BJ (cell line): ENCODE results near the gene HTATIP2. TPM values are rescaled to one million over a fixed set of nuclear protein-coding genes. Genes with fewer than 3 reads are reported as not detected.

Experiments
- CTCF ChIA-PET: fragments of 350-600 bp; formaldehyde crosslinking; extraction: SDS; loops from one replicate; lab custom pipeline; 2021; ENCODE audit warnings: antibody characterized with exemption, inconsistent platforms; lab: Yijun Ruan, JAX
- POLR2A ChIA-PET: fragments of 300-600 bp; sonication (Branson Sonifier 250); formaldehyde crosslinking; extraction: SDS; loops from one replicate; lab custom pipeline; 2021; ENCODE audit warnings: antibody characterized with exemption; lab: Charles Lee
- DNase-seq: peaks from one replicate; pipeline ENCODE4 v3.0.0-alpha.2; 2011; ENCODE audit warnings: low read depth
- H3K27me3 ChIP-seq: 2 replicates; pipeline ENCODE4 v1.6.0; 2011; ENCODE audit warnings: low read length; ENCODE audit not compliant: control insufficient read depth, insufficient read depth
- H3K36me3 ChIP-seq: 2 replicates; pipeline ENCODE4 v1.5.1; 2011; ENCODE audit warnings: low read length; ENCODE audit not compliant: control insufficient read depth, insufficient read depth
- H3K4me3 ChIP-seq: 2 replicates; pipeline ENCODE4 v1.5.1; 2011; ENCODE audit warnings: low read depth, mild to moderate bottlenecking, control low read depth, low read length
- polyA plus RNA-seq: library from polyadenylated mRNA; depleted of rRNA; stranded (reverse); fragments of >200 nt; gene quantifications from 2 replicates; pipeline ENCODE4 v1.2.3, GENCODE V29; 2011; rRNA removed
- TF ChIP-seq, protein P1 (sequence below): IDR thresholded peaks from 2 replicates; pipeline ENCODE4 v1.5.1; 2011; ENCODE audit warnings: low read depth, mild to moderate bottlenecking, control low read depth, inconsistent platforms, low read length, moderate library complexity; ENCODE audit not compliant: insufficient read depth

The HTATIP2 gene
- polyA plus RNA-seq, 1 experiment = 20.2 TPM

DNA sequence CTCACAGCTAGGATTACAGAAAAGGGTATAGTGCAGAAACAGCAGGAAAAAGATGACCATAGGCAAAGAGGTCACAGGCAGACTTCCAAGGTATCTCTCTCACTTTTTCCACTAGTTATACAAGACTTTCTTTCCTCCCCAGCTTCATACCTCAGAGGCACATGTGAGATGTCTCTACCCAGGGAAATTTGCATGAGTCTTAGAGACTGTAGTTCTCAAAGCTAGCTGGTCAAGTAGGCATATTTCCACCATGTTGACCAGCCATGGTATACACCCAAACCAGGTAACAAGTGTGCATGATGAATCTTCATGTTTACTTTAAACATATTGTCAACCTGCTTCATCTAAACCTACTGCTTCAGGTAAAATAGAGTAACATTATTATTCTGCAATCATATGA lies 51.9 kb downstream of the HTATIP2 start:
- Histone ChIP-seq H3K36me3 (no peaks in the 10 kb centered on the region), H3K27me3 (no peaks in the 10 kb centered on the region), H3K4me3 (no peak overlapping the region)
- TF ChIP-seq, protein P1, sequence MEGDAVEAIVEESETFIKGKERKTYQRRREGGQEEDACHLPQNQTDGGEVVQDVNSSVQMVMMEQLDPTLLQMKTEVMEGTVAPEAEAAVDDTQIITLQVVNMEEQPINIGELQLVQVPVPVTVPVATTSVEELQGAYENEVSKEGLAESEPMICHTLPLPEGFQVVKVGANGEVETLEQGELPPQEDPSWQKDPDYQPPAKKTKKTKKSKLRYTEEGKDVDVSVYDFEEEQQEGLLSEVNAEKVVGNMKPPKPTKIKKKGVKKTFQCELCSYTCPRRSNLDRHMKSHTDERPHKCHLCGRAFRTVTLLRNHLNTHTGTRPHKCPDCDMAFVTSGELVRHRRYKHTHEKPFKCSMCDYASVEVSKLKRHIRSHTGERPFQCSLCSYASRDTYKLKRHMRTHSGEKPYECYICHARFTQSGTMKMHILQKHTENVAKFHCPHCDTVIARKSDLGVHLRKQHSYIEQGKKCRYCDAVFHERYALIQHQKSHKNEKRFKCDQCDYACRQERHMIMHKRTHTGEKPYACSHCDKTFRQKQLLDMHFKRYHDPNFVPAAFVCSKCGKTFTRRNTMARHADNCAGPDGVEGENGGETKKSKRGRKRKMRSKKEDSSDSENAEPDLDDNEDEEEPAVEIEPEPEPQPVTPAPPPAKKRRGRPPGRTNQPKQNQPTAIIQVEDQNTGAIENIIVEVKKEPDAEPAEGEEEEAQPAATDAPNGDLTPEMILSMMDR = no peak
- no peak for DNase-seq
- ChIA-PET POLR2A (no interaction called here), CTCF (interaction anchor here (2.4 kb wide), 1 partner anchor 18 kb away, joined by 7 read pairs; no protein-coding TSS in a partner anchor)

DNA sequence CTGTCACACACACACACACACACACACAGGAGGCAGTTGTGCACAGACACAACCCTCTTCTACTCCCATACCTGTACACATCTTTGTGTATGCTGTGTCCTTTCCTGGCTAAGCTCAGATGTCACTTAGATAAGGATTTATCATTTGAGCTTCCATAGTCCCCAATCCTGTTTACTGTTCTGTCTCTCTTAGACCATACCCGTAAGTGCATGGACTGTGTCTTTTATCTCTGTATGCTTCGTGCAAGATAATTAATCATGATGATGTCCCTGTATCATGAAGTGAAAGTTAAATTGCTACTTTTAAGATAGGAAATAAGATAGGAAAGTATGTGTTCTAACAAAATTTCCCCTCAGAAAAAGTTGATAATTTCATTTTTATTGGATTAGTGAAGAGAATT lies 54.3 kb downstream of the HTATIP2 start:
- H3K27me3 ChIP-seq = no peaks in the 10 kb centered on the region
- H3K4me3 ChIP-seq = no peak overlapping the region
- TF ChIP-seq, protein P1 = no peak
- no peak for DNase-seq
- POLR2A ChIA-PET = no interaction called here
- CTCF ChIA-PET = no interaction called here
- no peaks in the 10 kb centered on the region for H3K36me3 ChIP-seq

DNA sequence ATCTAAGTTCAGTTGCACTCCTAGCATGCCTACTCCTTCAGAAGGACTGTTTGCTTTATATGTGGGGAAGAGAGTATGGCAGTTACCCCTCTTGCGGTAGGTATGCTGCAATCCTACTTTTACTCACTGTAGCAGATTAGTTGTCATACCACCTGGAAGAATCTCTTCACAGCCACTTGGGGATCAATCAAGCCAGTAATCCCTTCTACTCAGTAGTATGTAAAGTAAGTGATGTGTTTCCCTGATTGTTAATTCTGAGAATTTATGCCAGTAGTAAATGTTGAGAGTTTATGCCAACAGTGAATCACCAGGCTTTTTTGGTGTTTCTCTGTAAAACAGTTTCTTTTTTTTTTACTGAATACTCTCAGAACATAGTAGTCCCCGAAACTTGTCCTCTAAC lies 58.4 kb downstream of the HTATIP2 start:
- TF ChIP-seq, protein P1 = no peak
- Histone ChIP-seq H3K4me3 (no peak overlapping the region), H3K36me3 (no peaks in the 10 kb centered on the region), H3K27me3 (no peaks in the 10 kb centered on the region)
- no peak for DNase-seq
- ChIA-PET POLR2A (no interaction called here), CTCF (no interaction called here)

DNA sequence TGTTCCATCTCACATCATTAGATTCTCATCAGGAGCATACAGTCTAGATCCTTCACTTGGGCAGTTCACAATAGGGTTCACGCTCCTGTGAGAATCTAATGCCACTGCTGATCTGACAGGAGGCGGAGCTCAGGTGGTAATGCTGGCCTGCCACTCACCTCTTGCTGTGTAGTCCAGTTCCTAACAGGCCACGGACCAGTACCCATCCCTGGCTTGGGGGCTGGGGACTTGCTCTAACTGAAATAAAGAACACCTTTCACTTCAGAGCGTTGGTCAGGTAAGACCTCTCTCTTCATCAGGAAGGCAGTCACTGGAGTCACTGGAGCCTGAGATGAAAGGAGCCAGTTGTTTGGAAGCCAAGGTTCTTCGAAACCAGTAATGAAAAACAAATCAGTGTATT lies 65.7 kb downstream of the HTATIP2 start:
- no peaks in the 10 kb centered on the region for H3K36me3 ChIP-seq
- H3K27me3 ChIP-seq = no peaks in the 10 kb centered on the region
- ChIA-PET POLR2A (no interaction called here), CTCF (interaction anchor here (0.6 kb wide), 1 partner anchor 166 kb away, joined by 4 read pairs; no protein-coding TSS in a partner anchor)
- no peak for DNase-seq
- TF ChIP-seq, protein P1 = no peak
- H3K4me3 ChIP-seq = no peak overlapping the region

Other genes with a start within 250 kb of the HTATIP2 start
- gene DBX1, start 203.2 kb upstream of the HTATIP2 start, polyA plus RNA-seq = not detected in 2 replicates
- gene PRMT3, start 24.0 kb downstream of the HTATIP2 start, polyA plus RNA-seq = 5.6 and 11.4 TPM in 2 replicates
- not detected in 2 replicates for gene SLC6A5, start 235.9 kb downstream of the HTATIP2 start, polyA plus RNA-seq